Measurements from ENCODE around the gene TCF4.

DNA sequence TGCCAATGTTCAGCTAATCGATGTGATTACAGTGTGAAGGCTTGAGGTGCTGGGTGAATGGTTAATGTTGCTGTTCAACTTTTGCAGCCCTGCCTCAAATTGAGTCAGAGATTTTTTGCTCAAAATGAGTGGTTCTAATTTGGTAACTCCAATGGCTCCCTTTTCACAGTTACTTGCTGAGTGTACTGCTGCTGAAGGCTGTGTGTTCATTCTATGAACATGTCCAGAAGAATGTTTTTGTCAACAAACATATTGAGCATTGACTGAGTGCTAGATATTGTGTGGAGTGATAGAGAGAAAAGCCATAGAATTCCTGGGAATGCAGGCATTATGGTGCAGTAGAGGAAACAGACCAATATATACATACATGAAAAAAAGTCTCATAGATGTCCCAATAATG, 39.0 kb upstream of the TCF4 start:
- no peak for TF ChIP-seq NFYC (CRISPR knock-in tag; IDR thresholded peaks at IDR 0.05)
- TF ChIP-seq MYC (CRISPR knock-in tag; IDR thresholded peaks at IDR 0.05; ENCODE audit: borderline replicate concordance) = no peak
- no peak for TF ChIP-seq SMAD1 (CRISPR knock-in tag; IDR thresholded peaks at IDR 0.05; ENCODE audit: borderline replicate concordance, low read depth)
- no peak for TF ChIP-seq ZFP41 (CRISPR knock-in tag; IDR thresholded peaks at IDR 0.05; ENCODE audit: borderline replicate concordance)
- TF ChIP-seq YY1 (IDR thresholded peaks at IDR 0.05; ENCODE audit: insufficient read depth, insufficient replicate concordance, low read depth, low read length) = no peak
- TF ChIP-seq PRMT3 (CRISPR knock-in tag; IDR thresholded peaks at IDR 0.05; ENCODE audit: borderline replicate concordance, low read depth) = no peak
- TF ChIP-seq, protein P1, sequence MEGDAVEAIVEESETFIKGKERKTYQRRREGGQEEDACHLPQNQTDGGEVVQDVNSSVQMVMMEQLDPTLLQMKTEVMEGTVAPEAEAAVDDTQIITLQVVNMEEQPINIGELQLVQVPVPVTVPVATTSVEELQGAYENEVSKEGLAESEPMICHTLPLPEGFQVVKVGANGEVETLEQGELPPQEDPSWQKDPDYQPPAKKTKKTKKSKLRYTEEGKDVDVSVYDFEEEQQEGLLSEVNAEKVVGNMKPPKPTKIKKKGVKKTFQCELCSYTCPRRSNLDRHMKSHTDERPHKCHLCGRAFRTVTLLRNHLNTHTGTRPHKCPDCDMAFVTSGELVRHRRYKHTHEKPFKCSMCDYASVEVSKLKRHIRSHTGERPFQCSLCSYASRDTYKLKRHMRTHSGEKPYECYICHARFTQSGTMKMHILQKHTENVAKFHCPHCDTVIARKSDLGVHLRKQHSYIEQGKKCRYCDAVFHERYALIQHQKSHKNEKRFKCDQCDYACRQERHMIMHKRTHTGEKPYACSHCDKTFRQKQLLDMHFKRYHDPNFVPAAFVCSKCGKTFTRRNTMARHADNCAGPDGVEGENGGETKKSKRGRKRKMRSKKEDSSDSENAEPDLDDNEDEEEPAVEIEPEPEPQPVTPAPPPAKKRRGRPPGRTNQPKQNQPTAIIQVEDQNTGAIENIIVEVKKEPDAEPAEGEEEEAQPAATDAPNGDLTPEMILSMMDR (CRISPR knock-in tag; IDR thresholded peaks at IDR 0.05) = no peak
- TF ChIP-seq HNRNPK (IDR thresholded peaks at IDR 0.05; ENCODE audit: low read depth, low read length, poor library complexity, severe bottlenecking) = no peak
- no peak for TF ChIP-seq EP300 (IDR thresholded peaks at IDR 0.05; ENCODE audit: low read depth in 2 of 2, low read length in 2 of 2)
- TF ChIP-seq EP300 (CRISPR knock-in tag; IDR thresholded peaks at IDR 0.05; ENCODE audit: borderline replicate concordance) = no peak
- TF ChIP-seq, protein P2, sequence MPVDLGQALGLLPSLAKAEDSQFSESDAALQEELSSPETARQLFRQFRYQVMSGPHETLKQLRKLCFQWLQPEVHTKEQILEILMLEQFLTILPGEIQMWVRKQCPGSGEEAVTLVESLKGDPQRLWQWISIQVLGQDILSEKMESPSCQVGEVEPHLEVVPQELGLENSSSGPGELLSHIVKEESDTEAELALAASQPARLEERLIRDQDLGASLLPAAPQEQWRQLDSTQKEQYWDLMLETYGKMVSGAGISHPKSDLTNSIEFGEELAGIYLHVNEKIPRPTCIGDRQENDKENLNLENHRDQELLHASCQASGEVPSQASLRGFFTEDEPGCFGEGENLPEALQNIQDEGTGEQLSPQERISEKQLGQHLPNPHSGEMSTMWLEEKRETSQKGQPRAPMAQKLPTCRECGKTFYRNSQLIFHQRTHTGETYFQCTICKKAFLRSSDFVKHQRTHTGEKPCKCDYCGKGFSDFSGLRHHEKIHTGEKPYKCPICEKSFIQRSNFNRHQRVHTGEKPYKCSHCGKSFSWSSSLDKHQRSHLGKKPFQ (CRISPR knock-in tag; IDR thresholded peaks at IDR 0.05; ENCODE audit: insufficient replicate concordance) = no peak
- no peak for TF ChIP-seq KDM1A (CRISPR knock-in tag; IDR thresholded peaks at IDR 0.05)
- TF ChIP-seq, protein P3, sequence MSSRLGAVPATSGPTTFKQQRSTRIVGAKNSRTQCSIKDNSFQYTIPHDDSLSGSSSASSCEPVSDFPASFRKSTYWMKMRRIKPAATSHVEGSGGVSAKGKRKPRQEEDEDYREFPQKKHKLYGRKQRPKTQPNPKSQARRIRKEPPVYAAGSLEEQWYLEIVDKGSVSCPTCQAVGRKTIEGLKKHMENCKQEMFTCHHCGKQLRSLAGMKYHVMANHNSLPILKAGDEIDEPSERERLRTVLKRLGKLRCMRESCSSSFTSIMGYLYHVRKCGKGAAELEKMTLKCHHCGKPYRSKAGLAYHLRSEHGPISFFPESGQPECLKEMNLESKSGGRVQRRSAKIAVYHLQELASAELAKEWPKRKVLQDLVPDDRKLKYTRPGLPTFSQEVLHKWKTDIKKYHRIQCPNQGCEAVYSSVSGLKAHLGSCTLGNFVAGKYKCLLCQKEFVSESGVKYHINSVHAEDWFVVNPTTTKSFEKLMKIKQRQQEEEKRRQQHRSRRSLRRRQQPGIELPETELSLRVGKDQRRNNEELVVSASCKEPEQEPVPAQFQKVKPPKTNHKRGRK (CRISPR knock-in tag; IDR thresholded peaks at IDR 0.05) = no peak
- TF ChIP-seq, protein P4, sequence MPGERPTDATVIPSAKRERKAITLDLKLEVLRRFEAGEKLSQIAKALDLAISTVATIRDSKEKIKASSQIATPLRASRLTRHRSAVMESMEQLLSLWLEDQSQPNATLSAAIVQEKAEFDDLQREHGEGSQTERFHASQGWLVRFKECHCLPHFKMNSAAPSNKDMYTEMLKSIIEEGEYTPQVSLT (CRISPR knock-in tag; IDR thresholded peaks at IDR 0.05; ENCODE audit: borderline replicate concordance, low read depth) = no peak
- TF ChIP-seq POLR2A (IDR thresholded peaks at IDR 0.05; ENCODE audit: insufficient read depth in 1 of 2, low read depth in 2 of 2, low read length in 2 of 2) = no peak

All from HepG2 (cell line).